ENCODE data around the gene CLN3. TPM values are rescaled to one million over a fixed set of nuclear protein-coding genes. Genes with fewer than 3 reads are reported as not detected.

CLN3 gene
- total and polyA plus RNA-seq, 9 of the 15 experiments (the other 6 are each of a cell fraction or from before 2014, with no cell fraction given) = 2.5 to 27.1 (median 11.6) TPM

GRCh38 chr16:28524681-28525171 lies 32.9 kb upstream of the CLN3 start (continued):
- no peak for TF ChIP-seq ADNP (tag; IDR thresholded peaks at IDR 0.05)
- no peak for TF ChIP-seq NCOA1 (IDR thresholded peaks at IDR 0.05; ENCODE audit: low read depth)
- 0 out of 4 replicates have a peak, but pooled peaks of 1 of the 2 experiments have one; percentile 6 for TF ChIP-seq ZNF639 (CRISPR knock-in tag; conservative IDR thresholded peaks at IDR 0.05 in 1 of 2, IDR thresholded peaks at IDR 0.05 in 1 of 2)
- TF ChIP-seq ZNF766 (CRISPR knock-in tag; conservative IDR thresholded peaks at IDR 0.05) = peak; percentile 88
- peak; percentile 96 for TF ChIP-seq REST (IDR thresholded peaks at IDR 0.05; ENCODE audit: borderline replicate concordance)
- no peak for TF ChIP-seq REST (CRISPR knock-in tag; IDR thresholded peaks at IDR 0.05; ENCODE audit: low read depth)
- 0 out of 2 replicates have a peak, but pooled peaks have one; percentile 21 for TF ChIP-seq SMC3 (conservative IDR thresholded peaks at IDR 0.05; ENCODE audit: insufficient read depth, low read depth, low read length)
- no peak for TF ChIP-seq RBM39 (optimal IDR thresholded peaks at IDR 0.05; ENCODE audit: low read depth, low read length)
